Esophagus squamous epithelium (tissue), 5 donors: ENCODE results near the gene BAIAP2L2. TPM values are rescaled to one million over a fixed set of nuclear protein-coding genes. Genes with fewer than 3 reads are reported as not detected.
A peak's percentile ranks its signal among the peaks of the same experiment; 100 is the strongest.

ENCODE experiments used
- DNase-seq: peaks from one replicate; lab custom pipeline; 2025; lab: John Stamatoyannopoulos, UW
- H3K27ac ChIP-seq, 4 donors: fragments of 200-600 bp; sonication (generic); one replicate each; pipeline ENCODE4 v1.5.1; 2016 to 2019; ENCODE audit warnings: mild to moderate bottlenecking in 1 of 4
- H3K27me3 ChIP-seq, 4 donors: fragments of 200-600 bp; sonication (generic); 1 replicate in 3 of 4; 2 replicates in 1 of 4; pipeline versions ENCODE4 v1.5.1 to v1.6.0; 2017 to 2021; ENCODE audit warnings: antibody characterized with exemption in 1 of 4
- H3K36me3 ChIP-seq, 3 donors: fragments of 200-600 bp; sonication (generic); one replicate each; pipeline ENCODE4 v1.5.1; 2016 to 2019
- H3K4me1 ChIP-seq, 3 donors: fragments of 200-600 bp; sonication (generic); one replicate each; pipeline ENCODE4 v1.5.1; 2017 to 2019
- H3K4me3 ChIP-seq, 4 donors: fragments of 200-600 bp; sonication (generic); 1 replicate in 3 of 4; 2 replicates in 1 of 4; pipeline ENCODE4 v1.5.1; 2016 to 2019; ENCODE audit warnings: mild to moderate bottlenecking in 2 of 4, moderate library complexity in 1 of 4
- H3K9me3 ChIP-seq, 3 donors: fragments of 200-600 bp; sonication (generic); one replicate each; pipeline ENCODE4 v1.5.1; 2016 to 2019
- POLR2A ChIP-seq, 4 donors: fragments of 450-650 bp; IDR thresholded peaks; one replicate each; pipeline ENCODE4 v1.6.1; 2017; ENCODE audit warnings: antibody characterized with exemption in 4 of 4, mild to moderate bottlenecking in 4 of 4, moderate library complexity in 3 of 4
- WGBS, 2 donors: methylation state at CpG; one replicate each; pipeline ENCODE4 v1.1.5; 2018; 5-methylcytosine and 5-hydroxymethylcytosine counted together
- intact Hi-C: fragments of 100-400 bp; cut with DNase I; formaldehyde crosslinking; loops from one replicate; pipeline ENCODE4 v1.15.0; 2022
- total RNA-seq, 4 donors: library from RNA; depleted of rRNA; stranded (reverse); fragments of >200 nt; gene quantifications; one replicate each; pipeline ENCODE4 v1.1.0, GENCODE V29; 2016
- TF ChIP-seq, protein P1 (sequence below), 6 experiments: fragments of 450-650 bp in 4 of 6; fragments of 200-600 bp in 2 of 6; sonication (generic) in 2 of 6; IDR thresholded peaks; one replicate each; pipeline ENCODE4 v1.5.1; 2016 to 2019; ENCODE audit warnings: antibody characterized with exemption in 6 of 6, mild to moderate bottlenecking in 4 of 6, moderate library complexity in 4 of 6
- donor health status: DM: yes; HTN: yes; CAD: no.

Gene BAIAP2L2
- total RNA-seq, 4 donors from 2014 or later: 0.26 to 4.8 (median 2.8) TPM

DNA sequence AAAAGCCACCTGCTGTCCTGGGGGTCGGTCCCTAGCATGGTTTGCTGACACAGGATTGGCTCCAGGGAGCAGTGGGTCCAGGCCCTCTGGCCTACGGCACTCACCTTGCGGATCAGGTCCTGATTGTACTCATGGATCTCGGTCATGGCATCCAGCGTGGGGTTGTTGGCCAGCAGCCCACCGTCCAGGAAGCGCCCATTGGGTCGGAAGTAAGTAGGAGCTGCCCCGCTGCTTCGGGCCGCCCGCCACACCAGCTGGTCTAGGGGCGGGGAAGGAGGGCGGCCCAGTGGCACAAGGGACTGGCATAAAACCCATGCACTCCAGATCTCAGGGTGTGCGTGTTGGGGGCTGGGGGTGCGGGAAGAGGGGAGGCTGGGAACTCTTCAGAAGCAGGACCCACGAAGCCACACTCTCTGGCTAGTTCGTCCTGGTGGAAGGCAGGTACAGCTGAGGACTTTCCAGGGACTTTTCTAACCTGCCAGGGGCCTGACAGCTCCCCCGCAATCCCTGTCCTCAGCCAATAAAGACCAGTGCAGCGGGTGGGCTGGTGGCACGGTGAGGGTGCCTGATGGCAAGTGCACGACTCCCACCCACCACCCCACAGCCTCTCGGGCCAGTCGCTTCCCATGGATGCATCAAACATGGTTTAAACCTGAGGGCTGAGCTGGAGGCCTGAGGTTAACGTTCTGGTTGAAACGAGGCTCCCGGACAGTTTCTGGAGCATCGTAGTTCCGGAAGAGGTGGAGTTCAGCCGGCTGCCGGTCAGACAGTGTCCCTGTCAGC is 5.1 kb upstream of the BAIAP2L2 start:
- no peaks in the 10 kb centered on the region for H3K9me3 ChIP-seq
- no peak overlapping the region for H3K27ac ChIP-seq
- intact Hi-C loops: no loop called here
- no peak overlapping the region for H3K4me3 ChIP-seq
- WGBS, 2 donors: 92 to 93% methylated on average over 8 to 12 of the region's 31 CpGs
- TF ChIP-seq, protein P1, sequence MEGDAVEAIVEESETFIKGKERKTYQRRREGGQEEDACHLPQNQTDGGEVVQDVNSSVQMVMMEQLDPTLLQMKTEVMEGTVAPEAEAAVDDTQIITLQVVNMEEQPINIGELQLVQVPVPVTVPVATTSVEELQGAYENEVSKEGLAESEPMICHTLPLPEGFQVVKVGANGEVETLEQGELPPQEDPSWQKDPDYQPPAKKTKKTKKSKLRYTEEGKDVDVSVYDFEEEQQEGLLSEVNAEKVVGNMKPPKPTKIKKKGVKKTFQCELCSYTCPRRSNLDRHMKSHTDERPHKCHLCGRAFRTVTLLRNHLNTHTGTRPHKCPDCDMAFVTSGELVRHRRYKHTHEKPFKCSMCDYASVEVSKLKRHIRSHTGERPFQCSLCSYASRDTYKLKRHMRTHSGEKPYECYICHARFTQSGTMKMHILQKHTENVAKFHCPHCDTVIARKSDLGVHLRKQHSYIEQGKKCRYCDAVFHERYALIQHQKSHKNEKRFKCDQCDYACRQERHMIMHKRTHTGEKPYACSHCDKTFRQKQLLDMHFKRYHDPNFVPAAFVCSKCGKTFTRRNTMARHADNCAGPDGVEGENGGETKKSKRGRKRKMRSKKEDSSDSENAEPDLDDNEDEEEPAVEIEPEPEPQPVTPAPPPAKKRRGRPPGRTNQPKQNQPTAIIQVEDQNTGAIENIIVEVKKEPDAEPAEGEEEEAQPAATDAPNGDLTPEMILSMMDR (IDR thresholded peaks at IDR 0.05): no peak
- no peak for TF ChIP-seq POLR2A (IDR thresholded peaks at IDR 0.05)
- peaks cover 0 to 32% (median 0%) of the 10 kb centered on the region in 3 donors for H3K36me3 ChIP-seq
- peaks cover 5 to 43% (median 20%) of the 10 kb centered on the region in 3 donors for H3K4me1 ChIP-seq
- H3K27me3 ChIP-seq: no peaks in the 10 kb centered on the region
- no peak for DNase-seq

DNA sequence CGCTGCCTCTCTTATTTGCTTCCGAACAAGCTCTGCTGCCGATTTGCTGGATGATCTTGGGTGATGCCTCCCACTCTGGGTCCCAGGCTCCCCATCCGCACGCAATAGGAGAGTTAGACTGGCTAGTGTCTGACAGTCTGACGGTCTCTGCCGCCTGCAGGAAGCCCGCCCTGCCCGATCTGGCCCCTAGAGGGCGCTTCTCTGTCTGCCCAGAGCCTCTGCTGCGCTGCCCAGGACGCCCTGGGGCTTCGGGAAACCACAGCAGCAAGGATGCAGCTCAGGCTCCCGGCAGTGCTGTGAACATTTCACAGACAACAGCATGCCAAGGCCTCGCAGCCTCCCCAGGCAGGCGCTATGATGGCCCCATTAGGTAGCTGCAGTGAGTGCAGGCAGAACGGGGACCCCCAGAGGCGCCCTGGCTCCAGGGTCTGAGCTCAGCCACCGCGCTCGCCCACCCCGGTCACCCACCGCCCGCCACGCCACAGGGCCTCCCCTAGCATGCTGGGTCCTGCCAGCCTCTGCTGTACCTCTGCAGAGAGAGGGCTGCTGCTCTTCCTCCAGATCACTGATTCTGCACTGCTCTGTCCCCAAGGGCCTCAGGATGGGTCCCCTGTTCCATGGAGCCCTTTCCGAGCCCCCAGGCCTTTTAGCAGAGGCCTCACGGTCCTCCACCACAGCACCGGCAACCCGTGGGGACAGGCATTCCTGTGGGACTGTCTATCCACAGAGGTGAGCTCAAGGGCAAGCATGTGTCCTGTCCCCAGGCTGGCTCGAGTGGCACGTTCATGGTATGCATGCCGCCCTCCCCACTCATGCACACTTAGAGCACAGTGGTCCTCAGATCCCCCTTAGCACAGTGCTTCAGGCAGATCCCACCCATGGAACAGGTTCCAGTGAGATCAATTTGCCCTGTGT is 4.3 kb upstream of the BAIAP2L2 start:
- Histone ChIP-seq H3K27ac (no peak overlapping the region), H3K4me1 (peaks cover 5 to 38% (median 18%) of the 10 kb centered on the region in 3 donors), H3K9me3 (no peaks in the 10 kb centered on the region), H3K27me3 (peaks cover 0 to 4% (median 0%) of the 10 kb centered on the region in 4 donors), H3K4me3 (no peak overlapping the region), H3K36me3 (peaks cover 0 to 32% (median 0%) of the 10 kb centered on the region in 3 donors)
- 42 to 75% methylated on average over 2 to 9 of the region's 32 CpGs for WGBS, 2 donors
- DNase-seq: no peak
- TF ChIP-seq POLR2A (IDR thresholded peaks at IDR 0.05): no peak
- TF ChIP-seq, protein P1 (IDR thresholded peaks at IDR 0.05): peak; percentile 78 to 95 (median 90)
- intact Hi-C loops: no loop called here

DNA sequence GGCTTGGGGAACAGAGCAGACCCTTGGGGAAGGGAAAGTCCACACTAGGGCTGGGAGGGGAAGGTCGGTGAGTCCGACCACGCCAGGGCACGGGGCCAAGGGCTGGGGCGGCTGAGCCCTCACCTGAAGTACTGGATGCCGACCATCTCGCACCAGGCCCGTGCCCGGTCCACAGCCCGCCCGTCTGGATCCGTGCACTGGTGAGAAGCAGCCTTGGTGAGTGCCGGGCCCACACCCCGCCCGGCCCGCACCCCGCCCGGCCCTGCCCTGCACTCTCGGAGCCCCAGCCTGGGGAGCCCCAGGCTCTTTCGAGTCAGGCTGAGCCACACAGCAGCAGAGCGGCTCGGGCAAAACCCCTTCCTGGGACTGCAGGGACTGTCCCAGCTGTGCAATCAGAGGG is 1.9 kb upstream of the BAIAP2L2 start:
- TF ChIP-seq POLR2A (IDR thresholded peaks at IDR 0.05): no peak
- TF ChIP-seq, protein P1 (IDR thresholded peaks at IDR 0.05): no peak
- Histone ChIP-seq H3K36me3 (peaks cover 0 to 24% (median 0%) of the 10 kb centered on the region in 3 donors), H3K4me3 (no peak overlapping the region), H3K27me3 (peaks cover 0 to 4% (median 0%) of the 10 kb centered on the region in 4 donors), H3K27ac (no peak overlapping the region), H3K4me1 (peaks cover 5 to 51% (median 22%) of the 10 kb centered on the region in 3 donors), H3K9me3 (no peaks in the 10 kb centered on the region)
- WGBS, 2 donors: 70 to 82% methylated on average over 2 to 13 of the region's 22 CpGs
- no peak for DNase-seq
- intact Hi-C loops: no loop called here

DNA sequence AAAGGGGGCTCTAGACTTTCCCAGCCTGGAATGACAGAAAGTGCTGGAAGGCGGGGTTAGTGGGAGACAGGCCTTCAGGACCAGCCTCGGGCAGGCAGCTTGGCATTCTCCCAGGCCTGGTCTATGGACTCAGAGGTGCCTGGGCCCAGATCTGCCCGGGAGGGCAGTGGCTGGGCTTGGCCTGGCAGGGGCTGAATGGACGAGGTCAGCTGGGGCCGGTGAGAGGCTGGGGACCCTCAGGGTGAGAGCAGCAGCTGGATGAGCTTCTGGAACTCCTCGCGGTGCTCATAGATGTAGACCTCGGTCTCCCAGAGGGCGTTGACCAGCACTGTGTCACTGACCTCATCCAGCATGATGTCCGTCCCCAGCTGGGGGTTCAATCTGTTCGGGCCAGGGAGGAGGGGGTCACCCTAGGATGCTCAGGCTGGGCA is 1.5 kb upstream of the BAIAP2L2 start:
- no peak for TF ChIP-seq POLR2A (IDR thresholded peaks at IDR 0.05)
- TF ChIP-seq, protein P1 (IDR thresholded peaks at IDR 0.05): no peak
- intact Hi-C loops: no loop called here
- peaks cover 5 to 51% (median 22%) of the 10 kb centered on the region in 3 donors for H3K4me1 ChIP-seq
- no peaks in the 10 kb centered on the region for H3K9me3 ChIP-seq
- DNase-seq: no peak
- WGBS, 2 donors: 83 to 86% methylated on average over 5 to 7 of the region's 11 CpGs
- no peak overlapping the region for H3K4me3 ChIP-seq
- peaks cover 0 to 4% (median 0%) of the 10 kb centered on the region in 4 donors for H3K27me3 ChIP-seq
- peaks cover 0 to 24% (median 0%) of the 10 kb centered on the region in 3 donors for H3K36me3 ChIP-seq
- H3K27ac ChIP-seq: no peak overlapping the region
